Nephron progenitor cell (in vitro differentiated cells): ENCODE results near the gene IFNL3.
A peak's percentile ranks its signal among the peaks of the same experiment; 100 is the strongest.

Experiments
- DNase-seq: peaks from one replicate; pipeline ENCODE4 v3.0.0; 2021
- H3K27ac Mint-ChIP-seq: 2 replicates; pipeline ENCODE4 v1.8.0; 2021; ENCODE audit warnings: mild to moderate bottlenecking, moderate library complexity, mixed read lengths
- H3K27me3 Mint-ChIP-seq: 2 replicates; pipeline ENCODE4 v1.8.0; 2021; ENCODE audit warnings: mild to moderate bottlenecking, low read depth, mixed read lengths; ENCODE audit not compliant: poor library complexity
- H3K36me3 Mint-ChIP-seq: 2 replicates; pipeline ENCODE4 v1.8.0; 2021; ENCODE audit warnings: low read depth, mixed read lengths
- H3K4me1 Mint-ChIP-seq: 2 replicates; pipeline ENCODE4 v1.8.0; 2021; ENCODE audit warnings: mixed read lengths
- H3K4me3 Mint-ChIP-seq: 2 replicates; pipeline ENCODE4 v1.8.0; 2021; ENCODE audit warnings: mild to moderate bottlenecking, moderate library complexity, mixed read lengths
- H3K9me3 Mint-ChIP-seq: 2 replicates; pipeline ENCODE4 v1.8.0; 2021; ENCODE audit warnings: mild to moderate bottlenecking, moderate library complexity, mixed read lengths
- CTCF ChIP-seq: fragments of 200-600 bp; sonication (generic); IDR thresholded peaks from 2 replicates; pipeline ENCODE4 v1.5.0; 2021; ENCODE audit warnings: antibody characterized with exemption

Gene IFNL3

GRCh38 chr19:39200066-39200802 lies 44.6 kb downstream of the IFNL3 start:
- no peak overlapping the region for H3K27ac Mint-ChIP-seq
- no peaks in the 10 kb centered on the region for H3K9me3 Mint-ChIP-seq
- H3K4me1 Mint-ChIP-seq: peaks cover 53% of the 10 kb centered on the region
- TF ChIP-seq CTCF: no peak
- no peak overlapping the region for H3K4me3 Mint-ChIP-seq
- H3K27me3 Mint-ChIP-seq: peaks cover 62% of the 10 kb centered on the region
- no peaks in the 10 kb centered on the region for H3K36me3 Mint-ChIP-seq
- DNase-seq: no peak

GRCh38 chr19:39199025-39199424 lies 45.8 kb downstream of the IFNL3 start:
- H3K27me3 Mint-ChIP-seq: peaks cover 73% of the 10 kb centered on the region
- peak; percentile 77 for DNase-seq
- H3K4me1 Mint-ChIP-seq: peaks cover 61% of the 10 kb centered on the region
- H3K36me3 Mint-ChIP-seq: no peaks in the 10 kb centered on the region
- no peak for TF ChIP-seq CTCF
- H3K27ac Mint-ChIP-seq: no peak overlapping the region
- no peaks in the 10 kb centered on the region for H3K9me3 Mint-ChIP-seq
- H3K4me3 Mint-ChIP-seq: peak overlapping the region; percentile 60

GRCh38 chr19:39197808-39198207 lies 47.0 kb downstream of the IFNL3 start:
- peaks cover 70% of the 10 kb centered on the region for H3K4me1 Mint-ChIP-seq
- no peaks in the 10 kb centered on the region for H3K9me3 Mint-ChIP-seq
- no peak for DNase-seq
- peaks cover 79% of the 10 kb centered on the region for H3K27me3 Mint-ChIP-seq
- H3K27ac Mint-ChIP-seq: no peak overlapping the region
- H3K4me3 Mint-ChIP-seq: peak overlapping the region; percentile 82
- no peak for TF ChIP-seq CTCF
- no peaks in the 10 kb centered on the region for H3K36me3 Mint-ChIP-seq

- DNase-seq: peak; percentile 69
- Mint-ChIP-seq H3K27ac (no peak within 1 kb of the TSS), H3K4me1 (peaks cover 72% of the 10 kb centered on the region), H3K4me3 (peak within 1 kb of the TSS; percentile 82), H3K9me3 (no peaks in the 10 kb centered on the region), H3K36me3 (no peaks in the 10 kb centered on the region), H3K27me3 (peaks cover 74% of the 10 kb centered on the region)
- no peak for TF ChIP-seq CTCF
These were observed 47.8 kb downstream of the IFNL3 start, which contains the start of gene NCCRP1 for GRCh38 chr19:39196860-39197562. TSS of gene NCCRP1 (plus strand) at chr19:39196964. CDS start at chr19:39196983, 19 bp downstream.

GRCh38 chr19:39196320-39196719 lies 48.5 kb downstream of the IFNL3 start:
- TF ChIP-seq CTCF: no peak
- Mint-ChIP-seq H3K9me3 (no peaks in the 10 kb centered on the region), H3K27ac (no peak overlapping the region), H3K27me3 (peaks cover 69% of the 10 kb centered on the region), H3K4me1 (peaks cover 66% of the 10 kb centered on the region), H3K36me3 (no peaks in the 10 kb centered on the region), H3K4me3 (no peak overlapping the region)
- DNase-seq: peak; percentile 27
